ENCODE measurements around the gene KCNQ1.
A peak's percentile ranks its signal among the peaks of the same experiment; 100 is the strongest.

The KCNQ1 gene

GRCh38 chr11:2411446-2412305, 33.1 kb upstream of the KCNQ1 start:
- no peak for DNase-seq

- no peak for DNase-seq
These were observed 32.5 kb upstream of the KCNQ1 start for GRCh38 chr11:2412323-2412722.

GRCh38 chr11:2413742-2414579, 30.8 kb upstream of the KCNQ1 start:
- no peak for DNase-seq

- no peak for DNase-seq
These were observed 30.2 kb upstream of the KCNQ1 start for GRCh38 chr11:2414616-2415015.

- DNase-seq: no peak
These were observed 29.6 kb upstream of the KCNQ1 start for GRCh38 chr11:2415171-2415570.

GRCh38 chr11:2415601-2416380, 29.0 kb upstream of the KCNQ1 start:
- DNase-seq: no peak

GRCh38 chr11:2416765-2417164, 28.0 kb upstream of the KCNQ1 start:
- no peak for DNase-seq

GRCh38 chr11:2417856-2418692, 26.7 kb upstream of the KCNQ1 start:
- no peak for DNase-seq

- DNase-seq: no peak
These were observed 26.0 kb upstream of the KCNQ1 start for GRCh38 chr11:2418693-2419360.

GRCh38 chr11:2419638-2420501, 24.9 kb upstream of the KCNQ1 start:
- no peak for DNase-seq

- DNase-seq: peak; percentile 57
These were observed 24.1 kb upstream of the KCNQ1 start for GRCh38 chr11:2420502-2421225.

- DNase-seq: no peak
These were observed 23.4 kb upstream of the KCNQ1 start for GRCh38 chr11:2421226-2421994.

GRCh38 chr11:2421996-2422395, 22.8 kb upstream of the KCNQ1 start:
- DNase-seq: no peak

GRCh38 chr11:2422461-2423156, 22.2 kb upstream of the KCNQ1 start:
- no peak for DNase-seq

- DNase-seq: no peak
These were observed 21.4 kb upstream of the KCNQ1 start for GRCh38 chr11:2423157-2424025.

- DNase-seq: no peak
These were observed 19.9 kb upstream of the KCNQ1 start for GRCh38 chr11:2424811-2425495.

GRCh38 chr11:2425506-2425905, 19.3 kb upstream of the KCNQ1 start:
- DNase-seq: no peak

Data from DMS79 treated with DMSO at 0.1 percent for 48 hours (cell line).